ENCODE measurements around the gene FAM24B. TPM values are rescaled to one million over a fixed set of nuclear protein-coding genes. Genes with fewer than 3 reads are reported as not detected.

Gene FAM24B
- total RNA-seq, 1 experiment from 2014 or later = 19.0 TPM

DNA sequence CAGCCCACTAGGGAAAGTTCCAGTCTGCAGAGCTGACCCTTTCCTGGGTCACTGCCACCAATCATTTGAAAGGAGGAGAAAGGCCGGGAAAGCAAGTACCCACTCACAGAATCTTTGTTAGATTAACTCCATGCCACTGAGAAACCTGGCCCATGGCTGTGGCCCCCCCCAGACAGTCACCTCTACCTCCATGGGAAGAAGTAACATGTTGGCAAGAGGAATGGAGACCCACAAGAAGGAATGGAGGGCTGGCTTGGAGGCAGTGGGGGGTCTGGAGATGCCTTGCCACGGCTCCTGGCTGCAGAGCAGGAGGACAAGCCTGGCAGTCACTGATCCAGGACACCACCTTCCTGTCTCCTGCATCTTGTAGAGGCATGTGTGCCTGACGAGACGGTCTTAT, 66.6 kb downstream of the FAM24B start:
- TF ChIP-seq CTCF (IDR thresholded peaks at IDR 0.05; ENCODE audit: insufficient read depth in 1 of 2, low read depth in 1 of 2, low read length in 1 of 2, severe bottlenecking in 1 of 2, unreplicated experiment in 1 of 2) = no peak
- H3K27ac Mint-ChIP-seq (ENCODE audit: unreplicated experiment) = no peak overlapping the region
- Histone ChIP-seq H3K27me3 (replicated peaks; ENCODE audit: control insufficient read depth, insufficient read depth, low read length) (no peaks in the 10 kb centered on the region), H3K4me1 (no peaks in the 10 kb centered on the region), H3K9me3 (no peaks in the 10 kb centered on the region), H3K4me3 (ENCODE audit: low read depth, low read length) (no peak overlapping the region), H3K36me3 (ENCODE audit: control insufficient read depth, insufficient read depth, low read length) (no peaks in the 10 kb centered on the region)
- BruUV-seq (replicated peaks) = no TSS peak
- peaks cover 18% of the 10 kb centered on the region for H3K27me3 Mint-ChIP-seq (ENCODE audit: insufficient read depth, unreplicated experiment)
- no peak for DNase-seq
- H3K36me3 Mint-ChIP-seq (ENCODE audit: insufficient read depth, unreplicated experiment) = no peaks in the 10 kb centered on the region
- intact Hi-C loops (cut with micrococcal nuclease; ENCODE audit: unreplicated experiment) = no loop called here
- H3K4me1 Mint-ChIP-seq (ENCODE audit: low read depth, unreplicated experiment) = no peaks in the 10 kb centered on the region
- ChIA-PET POLR2A (no interaction called here), CTCF (no interaction called here)
- H3K9me3 Mint-ChIP-seq (ENCODE audit: unreplicated experiment) = no peaks in the 10 kb centered on the region
- H3K4me3 Mint-ChIP-seq (ENCODE audit: unreplicated experiment) = no peak overlapping the region

DNA sequence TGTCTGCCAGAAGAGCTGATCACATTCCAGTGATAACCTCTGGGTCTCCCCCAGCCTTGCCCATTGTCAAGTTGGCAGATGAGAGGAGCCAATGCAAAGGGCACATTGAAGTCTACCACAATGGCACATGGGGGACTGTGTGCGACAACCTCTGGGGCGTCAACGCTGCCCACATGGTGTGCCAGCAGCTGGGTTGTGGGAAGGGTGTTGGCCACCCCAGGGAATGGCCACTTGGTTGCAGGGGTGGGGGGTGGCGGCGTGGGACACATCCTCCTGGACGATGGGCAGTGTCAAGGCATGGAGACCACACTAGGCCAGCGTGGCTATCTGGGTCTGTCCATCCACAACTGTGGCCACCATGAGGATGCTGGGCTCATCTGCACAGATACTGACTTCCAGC, 77.1 kb downstream of the FAM24B start:
- H3K4me1 Mint-ChIP-seq (ENCODE audit: low read depth, unreplicated experiment) = no peaks in the 10 kb centered on the region
- Histone ChIP-seq H3K27me3 (replicated peaks; ENCODE audit: control insufficient read depth, insufficient read depth, low read length) (no peaks in the 10 kb centered on the region), H3K4me1 (no peaks in the 10 kb centered on the region), H3K4me3 (ENCODE audit: low read depth, low read length) (no peak overlapping the region), H3K9me3 (no peaks in the 10 kb centered on the region), H3K36me3 (ENCODE audit: control insufficient read depth, insufficient read depth, low read length) (no peaks in the 10 kb centered on the region)
- CTCF ChIA-PET = no interaction called here
- POLR2A ChIA-PET = interaction anchor here (0.6 kb wide), 1 partner anchor 187 kb away, joined by 3 read pairs; no protein-coding TSS in a partner anchor
- no peak overlapping the region for H3K4me3 Mint-ChIP-seq (ENCODE audit: unreplicated experiment)
- H3K9me3 Mint-ChIP-seq (ENCODE audit: unreplicated experiment) = no peaks in the 10 kb centered on the region
- peaks cover 11% of the 10 kb centered on the region for H3K27me3 Mint-ChIP-seq (ENCODE audit: insufficient read depth, unreplicated experiment)
- no peak for DNase-seq
- no TSS peak for BruUV-seq (replicated peaks)
- intact Hi-C loops (cut with micrococcal nuclease; ENCODE audit: unreplicated experiment) = no loop called here
- TF ChIP-seq CTCF (IDR thresholded peaks at IDR 0.05; ENCODE audit: insufficient read depth in 1 of 2, low read depth in 1 of 2, low read length in 1 of 2, severe bottlenecking in 1 of 2, unreplicated experiment in 1 of 2) = no peak
- no peak overlapping the region for H3K27ac Mint-ChIP-seq (ENCODE audit: unreplicated experiment)
- H3K36me3 Mint-ChIP-seq (ENCODE audit: insufficient read depth, unreplicated experiment) = no peaks in the 10 kb centered on the region

Other genes with a start within 250 kb of the FAM24B start
- gene C10orf120, start 179.7 kb downstream of the FAM24B start, total RNA-seq (2022) = not detected in 2 replicates
- 2.1 and 2.2 TPM in 2 replicates for gene CUZD1, start 33.7 kb downstream of the FAM24B start, total RNA-seq (2022)
- not detected in 2 replicates for gene FAM24A, start 31.0 kb upstream of the FAM24B start, total RNA-seq (2022)
- 8.7 and 11.7 TPM in 2 replicates for gene C10orf88, start 74.6 kb upstream of the FAM24B start, total RNA-seq (2022)
- 8.2 and 9.1 TPM in 2 replicates for gene PSTK, start 100.8 kb upstream of the FAM24B start, total RNA-seq (2022)
- gene IKZF5, start 129.2 kb upstream of the FAM24B start, total RNA-seq (2022) = 10.4 and 11.6 TPM in 2 replicates
- 23.5 and 25.3 TPM in 2 replicates for gene ACADSB, start 129.4 kb upstream of the FAM24B start, total RNA-seq (2022)

Measured in Caco-2 (cell line).